Measurements from ENCODE around the gene HSPBAP1. TPM values are rescaled to one million over a fixed set of nuclear protein-coding genes. Genes with fewer than 3 reads are reported as not detected.

HSPBAP1 gene
- total RNA-seq, 2 experiments from 2014 or later, result 4.4 to 5.9 TPM

DNA sequence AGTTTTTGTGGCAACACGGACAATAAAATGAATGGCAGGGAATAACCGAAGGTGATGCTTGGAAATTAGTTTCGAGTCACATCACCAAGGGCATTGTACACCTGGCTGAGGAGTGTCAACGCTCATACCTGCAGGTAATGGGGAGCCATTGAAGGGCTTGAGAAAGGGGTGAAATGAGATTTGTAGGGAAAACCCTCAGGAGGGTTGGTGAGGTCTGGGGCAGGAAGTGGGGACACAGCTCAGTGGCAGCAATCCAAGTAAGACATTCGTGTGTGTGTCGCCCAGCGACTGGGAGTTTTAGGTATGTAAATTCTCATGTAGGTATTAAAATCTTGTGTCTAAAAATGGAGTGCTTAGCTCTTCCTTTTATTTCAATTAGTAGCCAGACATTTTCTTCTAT lies 98.7 kb downstream of the HSPBAP1 start:
- ATAC-seq, result no peak
- no peak for DNase-seq
- H3K9me3 Mint-ChIP-seq (ENCODE audit: insufficient read depth), result no peaks in the 10 kb centered on the region
- peaks cover 88% of the 10 kb centered on the region for H3K36me3 Mint-ChIP-seq (ENCODE audit: low read depth)
- peak overlapping the region; percentile 6 for H3K27ac Mint-ChIP-seq
- POLR2A ChIA-PET, result no interaction called here
- peaks cover 10% of the 10 kb centered on the region for H3K4me1 Mint-ChIP-seq (ENCODE audit: low read depth)
- H3K4me3 Mint-ChIP-seq, result no peak overlapping the region
- no peaks in the 10 kb centered on the region for H3K27me3 Mint-ChIP-seq (ENCODE audit: low read depth)
- CTCF ChIA-PET, result interaction anchor here (0.9 to 3.7 kb wide), 2 partner anchors 16 to 133 kb away, joined by 5 to 16 read pairs; no protein-coding TSS in a partner anchor

DNA sequence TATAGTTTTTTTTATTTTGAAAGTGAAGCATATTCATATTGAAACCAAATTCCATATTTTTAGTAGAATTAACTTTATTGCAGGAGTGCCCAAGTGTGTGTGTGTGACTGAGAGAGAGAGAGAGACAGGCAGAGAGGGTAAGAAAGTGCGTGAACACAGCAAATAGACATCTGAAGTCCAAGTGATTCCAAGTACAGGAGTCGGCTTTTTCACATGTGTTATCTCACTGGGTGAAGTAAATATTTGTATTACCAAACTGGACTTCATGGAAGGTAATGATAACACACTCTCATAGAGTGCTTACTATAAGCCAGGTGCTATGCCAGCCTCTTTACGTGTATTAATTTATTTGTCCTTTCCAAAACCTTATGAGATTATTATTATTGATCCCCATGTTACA lies 101.0 kb downstream of the HSPBAP1 start:
- H3K9me3 Mint-ChIP-seq (ENCODE audit: insufficient read depth), result no peaks in the 10 kb centered on the region
- H3K4me1 Mint-ChIP-seq (ENCODE audit: low read depth), result peaks cover 17% of the 10 kb centered on the region
- DNase-seq, result no peak
- no peak overlapping the region for H3K4me3 Mint-ChIP-seq
- ChIA-PET POLR2A (no interaction called here), CTCF (no interaction called here)
- no peak for ATAC-seq
- H3K36me3 Mint-ChIP-seq (ENCODE audit: low read depth), result peaks cover 72% of the 10 kb centered on the region
- H3K27ac Mint-ChIP-seq, result no peak overlapping the region
- no peaks in the 10 kb centered on the region for H3K27me3 Mint-ChIP-seq (ENCODE audit: low read depth)

DNA sequence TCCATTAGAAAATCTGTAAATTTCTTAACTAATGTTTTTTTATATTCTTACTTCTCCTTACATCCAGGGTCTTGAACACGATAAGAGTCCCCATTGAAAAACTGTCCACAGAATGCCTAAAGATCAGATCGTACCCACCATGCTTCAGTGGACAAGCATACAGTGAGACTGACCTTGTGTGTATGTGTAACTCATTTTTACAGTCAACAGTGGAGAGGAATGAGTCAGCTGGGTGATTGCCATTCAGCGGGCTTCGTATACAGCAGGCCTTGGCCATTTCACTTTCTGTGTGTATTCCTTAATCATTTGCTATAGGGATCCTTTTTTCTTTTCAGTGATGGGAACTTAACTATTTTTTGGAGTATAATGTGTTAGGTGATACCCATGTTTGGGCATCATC lies 102.4 kb downstream of the HSPBAP1 start:
- peaks cover 31% of the 10 kb centered on the region for H3K4me1 Mint-ChIP-seq (ENCODE audit: low read depth)
- ChIA-PET CTCF (no interaction called here), POLR2A (interaction anchor here (1.2 kb wide), 1 partner anchor 127 kb away, joined by 3 read pairs; the partner anchor contains the start of gene DTX3L)
- H3K36me3 Mint-ChIP-seq (ENCODE audit: low read depth), result peaks cover 61% of the 10 kb centered on the region
- no peak for ATAC-seq
- no peak overlapping the region for H3K27ac Mint-ChIP-seq
- no peaks in the 10 kb centered on the region for H3K27me3 Mint-ChIP-seq (ENCODE audit: low read depth)
- H3K9me3 Mint-ChIP-seq (ENCODE audit: insufficient read depth), result no peaks in the 10 kb centered on the region
- no peak overlapping the region for H3K4me3 Mint-ChIP-seq
- DNase-seq, result no peak

GRCh38 chr3:122690096-122690495 lies 103.5 kb downstream of the HSPBAP1 start:
- Mint-ChIP-seq H3K27me3 (ENCODE audit: low read depth) (no peaks in the 10 kb centered on the region), H3K4me1 (ENCODE audit: low read depth) (peaks cover 32% of the 10 kb centered on the region), H3K27ac (no peak overlapping the region), H3K36me3 (ENCODE audit: low read depth) (peaks cover 54% of the 10 kb centered on the region), H3K9me3 (ENCODE audit: insufficient read depth) (no peaks in the 10 kb centered on the region), H3K4me3 (no peak overlapping the region)
- ATAC-seq (no peak), DNase-seq (no peak)
- POLR2A ChIA-PET, result no interaction called here
- CTCF ChIA-PET, result interaction anchor here (1.7 kb wide), 1 partner anchor 11 kb away, joined by 6 read pairs; no protein-coding TSS in a partner anchor

Other genes starting within 250 kb of the HSPBAP1 start
- 100 to 1,000 TPM; 115 to 118 TPM for gene PARP9, start 229.5 kb downstream of the HSPBAP1 start, total RNA-seq
- gene DTX3L, start 229.5 kb downstream of the HSPBAP1 start, total RNA-seq, result 100 to 1,000 TPM; 124 to 127 TPM
- gene PARP15, start 216.2 kb downstream of the HSPBAP1 start, total RNA-seq, result 10 to 100 TPM; 36.6 to 38.6 TPM
- 100 to 1,000 TPM; 119 to 123 TPM for gene PARP14, start 113.0 kb downstream of the HSPBAP1 start, total RNA-seq
- gene SLC49A4, start 1.2 kb upstream of the HSPBAP1 start, total RNA-seq, result 1 to 10 TPM; 1.3 to 1.5 TPM
- gene SEMA5B, start 233.9 kb upstream of the HSPBAP1 start, total RNA-seq, result not detected

Data from activated CD8-positive, alpha-beta T cell treated with anti-CD3 and anti-CD28 coated beads, Interleukin-2, amount 10 ng/mL, durations not matched to agents 7 days and 5 days (primary cell).